B cell (primary cell): ENCODE measurements around the gene ZNF804A. TPM values are rescaled to one million over a fixed set of nuclear protein-coding genes. Genes with fewer than 3 reads are reported as not detected.

Experiments
- ATAC-seq: fragments of 200-7000 bp; cut with Tn5 transposase; one replicate; pipeline ENCODE4 v1.10.0; 2021; ENCODE audit warnings: low read depth, mild to moderate bottlenecking, moderate number of reproducible peaks, moderate library complexity
- CTCF ChIA-PET: fragments of 350-600 bp; sonication (Branson Sonifier 250); formaldehyde crosslinking; loops from one replicate; lab custom pipeline; 2021; ENCODE audit warnings: antibody characterized with exemption, inconsistent platforms; lab: Charles Lee
- POLR2A ChIA-PET: fragments of 350-600 bp; sonication (Branson Sonifier 250); formaldehyde crosslinking; loops from one replicate; lab custom pipeline; 2021; ENCODE audit warnings: antibody characterized with exemption; lab: Charles Lee
- DNase-seq: peaks from one replicate; pipeline ENCODE4 v3.0.0; 2013
- H2AFZ ChIP-seq: 2 replicates; pipeline ENCODE4 v1.6.1; 2012; ENCODE audit warnings: mild to moderate bottlenecking, low read depth, low read length; ENCODE audit not compliant: insufficient read depth, poor library complexity, severe bottlenecking
- H3K27ac ChIP-seq, 2 donors: 1 replicate in 1 of 2; 2 replicates in 1 of 2; pipeline ENCODE4 v1.5.1; 2012 to 2013; ENCODE audit warnings: low read length in 2 of 2, mild to moderate bottlenecking in 2 of 2, moderate library complexity in 1 of 2
- H3K27me3 ChIP-seq, 4 experiments: fragments of 200-600 bp in 1 of 4; sonication (generic) in 1 of 4; replicated peaks in 1 of 4; 1 replicate in 2 of 4; 2 replicates in 2 of 4; pipeline versions ENCODE4 v1.6.1 to v1.7.0; 2013 to 2016; ENCODE audit warnings: low read length in 3 of 4, mild to moderate bottlenecking in 2 of 4, mixed read lengths in 1 of 4, moderate library complexity in 1 of 4; ENCODE audit not compliant: insufficient read depth in 4 of 4, control insufficient read depth in 3 of 4; ENCODE audit errors: control extremely low read depth in 1 of 4
- H3K36me3 ChIP-seq, 2 experiments: replicated peaks in 1 of 2; 1 replicate in 1 of 2; 2 replicates in 1 of 2; pipeline versions ENCODE4 v1.6.1 to v1.7.1; 2013; ENCODE audit warnings: low read length in 1 of 2; ENCODE audit not compliant: insufficient read depth in 2 of 2, control insufficient read depth in 1 of 2; ENCODE audit errors: control extremely low read depth in 1 of 2, extremely low read depth in 1 of 2
- H3K4me1 ChIP-seq, 2 donors: fragments of 200-600 bp in 1 of 2; sonication (generic) in 1 of 2; 1 replicate in 1 of 2; 2 replicates in 1 of 2; pipeline versions ENCODE4 v1.5.1 to v1.6.1; 2013 to 2017; ENCODE audit warnings: low read length in 2 of 2; ENCODE audit not compliant: control insufficient read depth in 2 of 2, insufficient read depth in 2 of 2
- H3K4me2 ChIP-seq: replicated peaks from 2 replicates; pipeline ENCODE3; 2012; ENCODE audit warnings: mild to moderate bottlenecking, low read depth, low read length; ENCODE audit not compliant: poor library complexity, severe bottlenecking
- H3K4me3 ChIP-seq, 5 experiments: fragments of 200-600 bp in 1 of 5; sonication (generic) in 1 of 5; 1 replicate in 3 of 5; 2 replicates in 2 of 5; pipeline versions ENCODE4 v1.5.1 to v1.7.0; 2011 to 2016; ENCODE audit warnings: low read length in 4 of 5, mild to moderate bottlenecking in 4 of 5, low read depth in 2 of 5, control low read depth in 1 of 5, moderate library complexity in 1 of 5; ENCODE audit not compliant: insufficient read depth in 1 of 5; ENCODE audit errors: control extremely low read depth in 1 of 5, extremely low read depth in 1 of 5
- H3K79me2 ChIP-seq: fragments of 200-600 bp; sonication (generic); one replicate; pipeline ENCODE4 v1.6.0; 2016; ENCODE audit warnings: low read length; ENCODE audit not compliant: control insufficient read depth, insufficient read depth
- H3K9ac ChIP-seq: fragments of 200-600 bp; sonication (generic); 2 replicates; pipeline ENCODE4 v1.6.1; 2017; ENCODE audit warnings: mild to moderate bottlenecking, low read length, moderate library complexity
- H3K9me3 ChIP-seq, 3 donors: one replicate each; pipeline versions ENCODE4 v1.6.1 to v1.7.1; 2013; ENCODE audit warnings: low read length in 2 of 3; ENCODE audit not compliant: control insufficient read depth in 2 of 3, insufficient read depth in 1 of 3; ENCODE audit errors: control extremely low read depth in 1 of 3
- H4K20me1 ChIP-seq: 2 replicates; pipeline ENCODE4 v1.6.0; 2012; ENCODE audit warnings: mild to moderate bottlenecking, low read length; ENCODE audit not compliant: insufficient read depth, control insufficient read depth, poor library complexity, severe bottlenecking
- H3K27ac Mint-ChIP-seq: one replicate; pipeline ENCODE4 v1.8.0; 2021; ENCODE audit warnings: mixed read lengths
- H3K27me3 Mint-ChIP-seq: one replicate; pipeline ENCODE4 v1.8.0; 2021; ENCODE audit warnings: mixed read lengths
- H3K4me1 Mint-ChIP-seq: one replicate; pipeline ENCODE4 v1.8.0; 2021; ENCODE audit warnings: mixed read lengths
- H3K4me3 Mint-ChIP-seq: one replicate; pipeline ENCODE4 v1.8.0; 2021; ENCODE audit warnings: mixed read lengths
- H3K9me3 Mint-ChIP-seq: one replicate; pipeline ENCODE4 v1.8.0; 2022; ENCODE audit warnings: mixed read lengths; ENCODE audit not compliant: insufficient read depth
- CTCF ChIP-seq: fragments of 200-600 bp; IDR thresholded peaks from one replicate; pipeline ENCODE4 v1.8.0; 2022; ENCODE audit warnings: antibody characterized with exemption, mild to moderate bottlenecking
- EZH2 ChIP-seq: IDR thresholded peaks from 2 replicates; pipeline ENCODE4 v1.6.1; 2012; ENCODE audit warnings: borderline replicate concordance, low read depth, mild to moderate bottlenecking, moderate library complexity, low read length; ENCODE audit not compliant: insufficient read depth, poor library complexity, severe bottlenecking
- WGBS: methylation state at CpG from one replicate; pipeline ENCODE4 v1.1.5; 2013; ENCODE audit warnings: missing lambda C conversion rate; ENCODE audit not compliant: insufficient coverage; 5-methylcytosine and 5-hydroxymethylcytosine counted together
- intact Hi-C: fragments of 100-400 bp; cut with micrococcal nuclease; formaldehyde crosslinking; loops from one replicate; pipeline ENCODE4 v1.10.0; 2022
- polyA plus RNA-seq: library from polyadenylated mRNA; depleted of rRNA; stranded (reverse); fragments of >200 nt; gene quantifications from 2 replicates; pipeline ENCODE4 v1.2.3, GENCODE V29; 2012
- total RNA-seq, 2 donors: library from RNA; stranded (reverse); fragments of 120-200 nt in 1 of 2; gene quantifications; 1 replicate in 1 of 2; 2 replicates in 1 of 2; pipeline versions ENCODE4 v1.2.3 to v1.2.4, GENCODE V29; 2013 to 2022

Gene ZNF804A
- total and polyA plus RNA-seq, 2 donors (not counting 1 experiment from before 2014, with no cell fraction given): 1.2 to 2.4 TPM

DNA sequence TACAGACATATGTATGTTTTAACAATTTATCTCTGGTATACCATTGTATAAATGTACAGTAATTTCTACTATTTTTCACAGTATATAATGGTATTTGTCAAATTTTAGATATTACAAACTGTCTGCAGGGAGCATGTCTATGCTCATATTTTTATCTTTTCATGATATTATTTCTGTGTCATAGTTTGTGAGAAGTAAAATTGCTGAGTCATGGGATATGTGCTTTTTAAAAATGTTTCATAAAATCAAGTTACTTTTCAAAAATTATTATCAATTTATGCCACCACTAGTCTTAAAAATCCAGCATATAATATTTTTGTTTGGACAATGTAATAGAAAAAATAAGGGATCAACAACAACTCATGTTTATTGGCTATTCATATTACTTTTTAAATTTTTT, 9.1 kb upstream of the ZNF804A start:
- intact Hi-C loops: no loop called here
- POLR2A ChIA-PET: no interaction called here
- no peaks in the 10 kb centered on the region for H3K27me3 Mint-ChIP-seq
- no peak overlapping the region for H3K9ac ChIP-seq
- TF ChIP-seq CTCF (no peak), EZH2 (no peak)
- CTCF ChIA-PET: no interaction called here
- no peaks in the 10 kb centered on the region for H3K4me1 ChIP-seq
- no peak overlapping the region for H2AFZ ChIP-seq
- no peak for DNase-seq
- no peaks in the 10 kb centered on the region for H3K27me3 ChIP-seq
- no peak overlapping the region for H3K27ac Mint-ChIP-seq
- H3K27ac ChIP-seq: no peak overlapping the region
- H3K4me2 ChIP-seq: no peak overlapping the region
- H4K20me1 ChIP-seq: no peaks in the 10 kb centered on the region
- H3K4me3 ChIP-seq: no peak overlapping the region
- H3K4me1 Mint-ChIP-seq: no peaks in the 10 kb centered on the region
- H3K79me2 ChIP-seq: no peaks in the 10 kb centered on the region
- H3K9me3 ChIP-seq: no peaks in the 10 kb centered on the region
- ATAC-seq: no peak
- H3K9me3 Mint-ChIP-seq: peaks cover 3% of the 10 kb centered on the region
- H3K36me3 ChIP-seq: no peaks in the 10 kb centered on the region
- H3K4me3 Mint-ChIP-seq: no peak overlapping the region

DNA sequence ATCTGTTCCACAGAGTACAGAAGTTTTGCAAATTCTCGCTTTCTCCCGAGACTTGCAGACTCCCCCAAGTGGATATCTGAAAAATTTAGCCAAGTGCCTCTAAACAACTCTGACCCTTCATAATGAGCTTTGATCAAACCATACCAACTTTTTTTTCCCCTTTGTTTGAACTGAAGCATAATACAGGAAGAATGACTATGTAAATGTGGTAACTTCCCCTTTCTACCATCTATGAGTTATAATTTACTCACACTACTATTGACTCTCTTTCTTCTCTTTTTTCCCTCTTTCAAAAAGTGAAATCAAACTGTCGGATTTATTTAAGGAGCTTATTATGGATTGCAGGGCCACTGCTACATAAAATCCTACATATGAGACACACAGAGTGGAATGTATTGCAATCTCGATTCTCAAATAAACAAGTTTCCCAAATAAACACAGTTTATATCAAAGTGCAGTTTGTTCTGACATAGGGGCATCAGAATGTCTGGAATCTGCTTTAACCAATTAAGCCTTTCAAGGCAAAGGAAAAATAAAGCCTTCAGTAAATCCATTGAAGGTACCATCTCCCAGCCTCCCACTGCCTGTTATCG, 1.4 kb upstream of the ZNF804A start:
- Histone ChIP-seq H3K27ac (peak overlapping the region; percentile 37 to 57), H3K36me3 (no peaks in the 10 kb centered on the region), H3K79me2 (no peaks in the 10 kb centered on the region), H3K4me3 (peak overlapping the region; percentile 38 to 66 (median 62)), H2AFZ (peak overlapping the region; percentile 76), H3K4me1 (peaks cover 16 to 26% of the 10 kb centered on the region in 2 donors), H3K9ac (peak overlapping the region; percentile 78), H3K27me3 (peaks cover 0 to 14% (median 8%) of the 10 kb centered on the region in 4 experiments), H3K4me2 (peak overlapping the region; percentile 88), H3K9me3 (peaks cover 0 to 3% (median 0%) of the 10 kb centered on the region in 3 donors), H4K20me1 (no peaks in the 10 kb centered on the region)
- Mint-ChIP-seq H3K4me1 (peaks cover 28% of the 10 kb centered on the region), H3K4me3 (peak overlapping the region; percentile 91), H3K27me3 (peaks cover 15% of the 10 kb centered on the region), H3K9me3 (no peaks in the 10 kb centered on the region), H3K27ac (peak overlapping the region; percentile 59)
- intact Hi-C loops: loop anchor here (5.0 kb wide), 1 partner anchor 135 kb away; no protein-coding TSS in a partner anchor
- POLR2A ChIA-PET: no interaction called here
- CTCF ChIA-PET: no interaction called here
- no peak for TF ChIP-seq CTCF
- no peak for TF ChIP-seq EZH2
- no CpG with 5 or more reads among the region's 5 CpGs for WGBS
- DNase-seq (peak; percentile 38), ATAC-seq (no peak)
